Measurements from ENCODE around the gene ADRM1.

Gene ADRM1

DNA sequence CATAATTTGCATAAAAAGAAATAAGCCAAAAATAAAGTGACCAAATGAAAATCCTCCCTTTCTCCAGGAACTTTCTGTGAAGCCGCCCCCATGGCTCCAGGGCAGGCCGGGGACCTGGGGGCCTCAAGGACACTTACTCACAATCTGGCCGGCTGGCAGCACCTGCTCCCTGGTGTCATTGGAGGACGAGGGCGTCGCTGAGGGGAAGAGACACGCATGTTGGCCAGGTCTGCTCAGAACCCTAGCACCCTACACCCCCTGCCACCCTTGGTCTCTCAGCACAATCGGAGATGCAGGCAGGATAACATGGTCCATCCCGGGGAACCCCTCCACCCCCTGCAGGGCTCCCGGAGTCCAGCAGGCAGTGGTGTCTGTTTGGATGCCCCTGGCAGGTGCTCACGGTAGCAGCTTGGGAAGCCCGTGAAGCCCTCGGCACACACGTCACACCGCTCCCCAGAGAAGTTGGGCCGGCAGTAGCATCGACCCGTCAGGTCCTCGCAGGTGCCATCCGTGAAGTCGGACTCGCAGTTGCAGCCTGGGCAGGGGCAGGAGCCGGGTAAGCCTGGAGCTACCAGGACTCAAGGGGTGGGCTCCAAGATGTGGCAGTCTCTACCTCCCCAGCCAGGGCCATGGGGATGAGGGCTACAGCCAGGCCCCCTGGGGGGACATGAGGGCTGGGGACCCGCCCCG, 43.0 kb downstream of the ADRM1 start:
- DNase-seq = no peak

DNA sequence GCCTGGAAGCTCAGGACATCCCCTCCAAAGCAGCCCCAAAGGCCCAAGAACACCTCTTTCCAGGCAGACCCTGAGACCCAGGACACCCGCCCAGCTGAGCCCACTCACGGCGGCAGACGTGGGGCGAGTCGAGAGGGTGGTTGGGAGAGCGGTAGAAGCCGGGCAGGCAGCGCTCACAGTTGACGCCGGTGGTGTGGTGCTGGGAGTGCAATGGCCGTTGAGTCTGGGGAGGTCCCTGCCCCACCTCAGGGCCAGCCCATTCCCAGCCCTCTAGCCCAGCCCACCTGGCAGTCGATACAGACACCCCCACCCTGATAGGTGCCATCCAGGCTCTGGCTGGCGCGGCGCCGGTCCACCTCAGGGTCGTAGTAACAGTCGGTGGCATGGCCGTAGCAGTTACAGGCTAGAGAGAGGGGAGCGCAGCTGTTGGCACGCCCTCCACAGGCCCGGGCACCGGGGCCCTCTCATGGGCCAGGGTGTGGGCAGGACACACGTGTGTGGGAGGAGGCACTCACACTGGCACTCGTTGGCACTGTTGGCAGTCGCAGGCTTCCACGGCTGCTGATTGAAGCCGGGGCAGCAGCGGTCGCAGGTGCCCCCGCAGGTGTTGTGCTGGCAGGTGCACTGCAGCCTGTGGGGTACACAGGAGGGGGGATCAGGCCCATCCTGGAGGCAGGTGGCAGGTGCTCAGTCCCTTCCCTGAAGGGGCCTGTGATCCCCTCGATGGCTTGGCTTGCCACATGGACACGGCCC, 43.8 kb downstream of the ADRM1 start:
- no peak for DNase-seq

DNA sequence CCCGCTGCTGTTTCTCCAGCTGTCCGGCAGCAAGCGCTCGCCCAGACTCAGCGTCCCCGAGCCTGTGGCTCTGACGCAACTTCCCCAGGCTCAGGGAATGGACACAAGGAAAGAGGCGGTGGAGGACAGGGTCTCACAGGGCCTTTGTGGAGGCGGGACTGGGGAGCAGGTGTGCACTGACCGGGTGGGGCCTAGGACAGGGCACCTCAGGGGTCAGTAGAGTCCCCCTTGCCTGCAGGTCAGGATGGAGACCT, 44.3 kb downstream of the ADRM1 start:
- DNase-seq = no peak

DNA sequence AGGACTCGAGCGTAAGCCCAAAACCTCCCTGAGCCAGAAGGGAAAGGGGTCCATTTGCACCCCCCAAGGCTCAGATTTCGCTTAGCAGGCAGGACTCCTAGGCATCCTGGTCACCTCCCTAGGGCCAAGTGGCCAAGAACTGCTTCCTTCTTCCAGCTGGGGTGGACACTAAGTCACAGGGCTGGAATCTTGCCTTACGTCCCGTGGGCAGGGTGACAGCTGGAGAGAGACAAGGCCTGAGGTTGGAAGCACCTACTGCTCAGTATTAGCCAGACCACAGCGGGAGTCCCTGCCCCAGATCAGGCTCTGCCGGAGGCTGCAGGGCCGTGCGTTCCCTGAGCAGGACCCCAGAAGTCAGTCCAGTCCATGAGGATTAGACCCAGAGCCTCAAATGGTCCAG, 44.6 kb downstream of the ADRM1 start:
- no peak for DNase-seq

- DNase-seq = no peak
Observed at GRCh38 chr20:62348604-62349003, 45.8 kb downstream of the ADRM1 start.

GRCh38 chr20:62349556-62350097, 46.8 kb downstream of the ADRM1 start:
- no peak for DNase-seq

GRCh38 chr20:62350098-62350628, 47.4 kb downstream of the ADRM1 start:
- DNase-seq = no peak

- no peak for DNase-seq
Observed at GRCh38 chr20:62350629-62351422, 48.0 kb downstream of the ADRM1 start.

- no peak for DNase-seq
Observed at GRCh38 chr20:62351469-62352401, 48.9 kb downstream of the ADRM1 start.

GRCh38 chr20:62352402-62353288, 49.8 kb downstream of the ADRM1 start:
- DNase-seq = no peak

- no peak for DNase-seq
Observed at GRCh38 chr20:62353289-62354030, 50.7 kb downstream of the ADRM1 start.

DNA sequence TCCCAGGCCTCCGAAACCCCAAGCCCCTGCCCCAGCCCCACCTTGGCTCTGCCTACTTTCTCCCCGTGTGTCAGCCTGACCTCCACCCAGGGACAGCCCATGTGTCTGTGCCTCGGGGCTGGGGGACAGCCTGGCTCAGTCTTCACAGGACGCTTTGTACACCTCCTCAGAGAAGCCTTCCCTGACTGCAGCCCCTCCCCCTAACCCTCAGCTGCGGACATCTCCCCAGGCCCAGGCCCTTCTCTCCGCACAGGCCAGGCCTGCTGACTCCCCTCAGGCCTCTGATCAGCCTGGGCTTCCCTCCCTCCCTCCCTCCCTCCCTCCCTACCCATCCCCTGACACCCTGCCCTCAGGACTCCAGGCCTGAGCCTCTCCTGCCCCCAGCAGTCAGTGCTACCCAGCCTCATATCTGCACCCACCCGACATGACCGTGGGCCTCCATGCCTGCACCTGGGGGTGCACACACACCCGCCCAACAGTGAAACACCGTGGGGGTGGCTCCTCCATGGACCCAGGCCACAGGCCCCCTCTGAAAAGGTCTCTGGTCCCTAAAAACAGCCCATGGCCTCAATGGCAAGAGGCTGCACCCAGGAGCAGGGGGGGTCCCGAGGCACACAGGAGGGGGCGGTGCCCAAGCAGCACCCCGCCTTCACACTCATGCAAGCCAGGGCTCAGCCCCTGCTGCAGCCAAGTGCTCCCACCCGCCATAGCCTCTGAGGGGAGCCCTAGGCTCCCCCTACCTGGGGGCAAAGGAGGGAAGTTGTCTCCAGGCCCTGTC, 51.4 kb downstream of the ADRM1 start:
- no peak for DNase-seq

GRCh38 chr20:62354811-62355341, 52.1 kb downstream of the ADRM1 start:
- DNase-seq = no peak

DNA sequence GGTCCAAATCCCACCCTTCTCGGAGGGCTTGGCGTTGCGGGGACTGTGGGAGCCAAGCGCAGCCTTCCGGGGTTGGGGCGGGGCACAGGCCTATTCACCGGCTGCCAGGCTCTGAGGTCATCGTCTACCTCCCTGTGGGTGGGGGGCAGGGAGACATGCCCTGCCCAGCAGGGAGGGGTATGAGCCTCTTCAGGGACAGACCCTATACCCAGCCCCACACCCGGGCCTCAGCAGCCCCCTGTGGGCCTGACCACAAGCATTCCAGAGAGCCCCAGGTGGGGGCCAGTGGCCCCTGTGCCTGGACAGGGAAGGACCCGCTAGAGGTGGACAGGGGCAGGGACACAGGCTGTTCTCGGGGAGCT, 52.7 kb downstream of the ADRM1 start:
- no peak for DNase-seq

DNA sequence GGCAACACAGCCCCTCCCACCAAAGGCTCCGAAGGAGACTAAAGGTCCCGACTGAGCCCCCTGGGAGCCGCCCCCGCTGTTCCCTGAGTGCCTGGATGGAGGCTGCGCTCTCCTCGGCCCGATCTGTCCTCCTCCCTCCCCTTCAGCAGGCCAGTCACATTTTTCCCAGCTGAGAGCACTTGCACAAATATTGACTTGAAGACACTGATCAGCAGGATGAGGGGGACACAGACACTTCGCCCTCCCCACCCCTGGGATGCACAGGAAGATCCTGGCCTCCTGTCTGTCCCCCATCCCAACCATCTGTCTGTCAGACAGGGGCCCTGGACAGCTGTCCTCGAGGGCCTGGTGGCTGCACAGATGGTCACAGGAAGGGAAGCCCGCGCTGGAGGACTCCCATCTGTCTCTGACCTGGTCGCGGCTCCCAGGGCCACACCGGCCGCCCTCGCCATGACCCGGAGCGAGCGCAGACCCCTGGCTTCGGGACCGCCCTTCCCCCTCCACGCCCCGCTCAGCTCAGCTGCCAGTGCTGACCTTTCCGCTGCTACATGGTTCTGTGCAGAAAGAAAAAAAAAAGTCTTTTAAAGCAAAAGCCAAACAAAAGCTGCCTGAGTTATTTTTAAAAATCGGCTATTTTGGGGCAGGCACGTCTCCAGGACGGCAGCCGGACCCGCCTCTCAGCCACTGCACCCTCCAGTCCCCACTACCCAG, 53.2 kb downstream of the ADRM1 start:
- DNase-seq = no peak

- DNase-seq = no peak
Observed at GRCh38 chr20:62356589-62357186, 53.9 kb downstream of the ADRM1 start.

GRCh38 chr20:62357187-62357667, 54.4 kb downstream of the ADRM1 start:
- no peak for DNase-seq

DNA sequence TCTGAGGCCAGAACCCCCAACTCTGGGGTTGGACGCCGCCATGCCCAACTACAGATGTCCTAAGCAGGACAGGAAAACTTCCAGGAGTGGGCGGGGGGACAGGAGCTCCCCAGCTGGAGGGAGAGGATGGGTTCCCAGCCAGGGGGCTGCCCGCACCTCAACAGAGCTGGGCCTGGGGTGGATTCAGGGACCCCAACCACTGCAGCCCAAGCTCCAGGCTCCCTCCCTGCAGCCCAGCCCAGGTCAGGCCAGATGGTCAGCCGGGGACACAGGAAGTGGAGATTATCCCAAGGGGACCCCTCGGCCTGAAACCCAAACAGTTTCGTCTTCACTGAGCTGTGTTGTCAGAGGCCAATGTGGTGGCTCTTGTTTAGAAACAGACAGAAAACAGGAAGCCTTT, 54.9 kb downstream of the ADRM1 start:
- no peak for DNase-seq

Data from activated gamma-delta T cell treated with Interleukin-2 at 50 U/mL for 16 hours (primary cell).